ENCODE measurements around the gene DDB1.
"Not testable (repeated sequence)": the region's sequence is repeated elsewhere in the genome, so short reads cannot be mapped to it uniquely, and the experiment has no call there.

The DDB1 gene

GRCh38 chr11:61270354-61271076 lies 62.4 kb downstream of the DDB1 start:
- DNase-seq (ENCODE audit: low read depth), result peak; percentile 59

- no peak for DNase-seq (ENCODE audit: low read depth)
These were observed 64.2 kb downstream of the DDB1 start for GRCh38 chr11:61268588-61269250.

- DNase-seq (ENCODE audit: low read depth), result no peak
These were observed 65.5 kb downstream of the DDB1 start for GRCh38 chr11:61267437-61267841.

- peak; percentile 26 for DNase-seq (ENCODE audit: low read depth)
These were observed 66.3 kb downstream of the DDB1 start for GRCh38 chr11:61266602-61267001.

GRCh38 chr11:61265357-61265756 lies 67.5 kb downstream of the DDB1 start:
- DNase-seq (ENCODE audit: low read depth), result no peak

GRCh38 chr11:61264795-61265194 lies 68.1 kb downstream of the DDB1 start:
- no peak for DNase-seq (ENCODE audit: low read depth)

GRCh38 chr11:61264371-61264770 lies 68.5 kb downstream of the DDB1 start:
- no peak for DNase-seq (ENCODE audit: low read depth)

GRCh38 chr11:61259363-61259762 lies 73.5 kb downstream of the DDB1 start:
- no peak for DNase-seq (ENCODE audit: low read depth)

GRCh38 chr11:61258546-61258945 lies 74.4 kb downstream of the DDB1 start:
- no peak for DNase-seq (ENCODE audit: low read depth)

- no peak for DNase-seq (ENCODE audit: low read depth)
These were observed 76.0 kb downstream of the DDB1 start for GRCh38 chr11:61256710-61257482.

GRCh38 chr11:61254403-61255025 lies 78.4 kb downstream of the DDB1 start:
- peak; percentile 37 for DNase-seq (ENCODE audit: low read depth)

- DNase-seq (ENCODE audit: low read depth), result not testable (repeated sequence)
These were observed 80.6 kb downstream of the DDB1 start for GRCh38 chr11:61252332-61252731.

- DNase-seq (ENCODE audit: low read depth), result not testable (repeated sequence)
These were observed 81.8 kb downstream of the DDB1 start for GRCh38 chr11:61250796-61251765.
